Measurements from ENCODE around the gene OR2T1.
"Not testable (repeated sequence)": the region's sequence is repeated elsewhere in the genome, so short reads cannot be mapped to it uniquely, and the experiment has no call there.

Gene OR2T1

DNA sequence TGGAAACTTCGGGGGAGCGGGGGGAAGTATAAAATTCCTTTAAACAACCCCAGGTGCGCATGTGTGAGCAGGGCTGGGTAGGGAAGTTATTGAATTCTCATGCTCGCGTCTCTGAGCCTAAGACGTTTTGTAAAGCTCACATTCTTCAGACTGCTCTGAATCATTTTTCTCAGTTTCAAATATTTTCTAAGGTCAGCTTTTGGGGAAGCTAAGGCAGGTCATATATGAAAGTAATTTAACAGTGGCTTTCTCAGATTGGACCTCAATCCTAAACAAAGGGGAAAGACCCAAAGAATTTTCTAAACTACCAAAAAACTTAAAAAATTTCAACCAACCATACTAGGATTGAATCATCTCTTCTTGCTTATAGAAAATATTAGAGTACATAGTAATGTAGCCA, 32.1 kb downstream of the OR2T1 start:
- DNase-seq (ENCODE audit: low read depth in 2 of 2), result not testable (repeated sequence)

DNA sequence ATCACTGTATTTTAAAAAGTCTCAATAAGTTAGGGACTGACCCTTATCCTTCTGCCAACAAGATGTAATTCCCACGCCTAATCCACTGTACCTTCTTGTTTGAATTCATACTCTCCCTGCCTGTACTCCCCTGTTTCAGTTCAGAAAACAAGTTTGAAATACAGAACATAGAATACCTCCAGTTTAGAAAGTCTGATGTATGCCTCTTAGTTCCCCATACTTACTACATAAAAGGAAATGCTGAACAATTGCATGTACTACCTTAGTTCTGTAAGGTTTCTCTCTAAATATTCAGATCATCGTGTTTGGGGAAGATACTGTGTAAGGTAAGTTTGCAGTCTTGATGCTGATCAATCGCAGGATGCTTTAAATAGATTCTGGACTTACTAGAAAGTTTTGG, 33.5 kb downstream of the OR2T1 start:
- DNase-seq (ENCODE audit: low read depth in 2 of 2), result not testable (repeated sequence)

DNA sequence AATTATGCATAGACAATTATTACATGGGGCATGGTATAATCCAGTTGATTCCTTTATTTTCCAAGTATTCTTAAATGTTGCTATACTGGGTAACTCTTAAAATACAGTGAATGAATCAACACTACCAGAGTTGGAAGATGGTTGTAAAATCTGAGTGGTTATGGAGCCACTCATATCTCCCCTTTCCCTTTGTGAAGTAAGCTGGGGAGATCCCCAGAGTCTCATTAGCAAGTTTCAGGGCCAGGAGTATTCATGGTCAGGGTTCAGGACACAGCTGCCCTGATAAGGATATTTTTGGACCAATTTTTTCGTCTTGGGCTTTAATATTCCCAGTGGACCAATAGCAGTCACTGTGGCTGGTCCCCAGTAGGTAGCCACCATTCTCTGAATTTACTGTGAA, 35.8 kb downstream of the OR2T1 start:
- not testable (repeated sequence) for DNase-seq (ENCODE audit: low read depth in 2 of 2)

DNA sequence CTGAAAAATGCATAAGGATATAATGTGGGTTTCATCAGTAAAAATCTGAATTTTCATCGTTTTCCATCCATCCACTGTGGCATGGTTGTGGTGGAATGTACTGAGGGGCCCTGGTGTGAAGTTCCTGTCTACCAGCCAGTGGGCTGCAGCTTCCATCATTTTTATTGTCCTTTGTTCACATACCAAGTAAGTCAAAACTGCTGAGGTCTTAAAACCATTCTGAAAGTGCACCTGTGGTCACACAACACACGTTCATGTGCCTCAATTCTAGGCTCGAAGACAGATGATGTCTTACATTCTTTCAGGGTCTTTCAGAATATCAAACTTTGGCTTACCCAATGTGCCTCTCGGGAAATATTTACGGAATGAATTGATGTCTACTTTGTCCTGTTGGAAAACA, 36.4 kb downstream of the OR2T1 start:
- not testable (repeated sequence) for DNase-seq (ENCODE audit: low read depth in 2 of 2)

DNA sequence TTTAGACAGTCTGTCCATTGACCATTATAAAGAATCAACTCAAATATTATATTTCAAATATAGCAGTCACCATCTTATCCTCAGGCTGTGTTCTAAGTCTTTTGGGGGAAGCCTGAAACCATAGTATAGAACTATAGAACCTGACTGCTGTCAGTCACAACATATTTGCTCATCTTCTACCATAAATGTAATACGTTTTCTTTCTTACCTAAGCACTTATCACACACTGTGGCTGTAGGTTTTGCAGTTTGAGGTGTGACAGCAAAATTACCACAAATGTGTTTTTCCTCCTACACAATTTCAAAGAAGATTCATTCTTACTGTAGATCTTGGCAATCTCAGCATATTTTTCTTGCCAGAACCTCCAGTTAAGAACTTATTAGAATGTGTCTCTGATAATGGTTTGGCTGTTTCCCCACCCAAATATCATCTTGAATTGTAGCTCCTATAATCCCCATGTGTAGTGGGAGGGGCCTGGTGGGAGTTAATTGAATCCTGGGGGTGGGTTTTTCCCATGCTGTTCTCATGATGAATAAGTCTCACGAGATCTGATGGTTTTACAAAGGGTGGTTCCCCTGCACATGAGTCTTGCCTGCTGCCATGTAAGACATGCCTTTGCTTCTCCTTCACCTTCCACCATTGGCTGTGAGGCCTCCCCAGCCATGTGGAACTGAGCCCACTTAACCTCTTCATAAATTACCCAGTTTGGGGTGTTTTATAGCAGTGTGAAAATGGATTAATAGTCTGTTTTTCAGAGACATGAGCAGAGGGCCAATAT, 39.8 kb downstream of the OR2T1 start:
- DNase-seq (ENCODE audit: low read depth in 2 of 2), result not testable (repeated sequence)

DNA sequence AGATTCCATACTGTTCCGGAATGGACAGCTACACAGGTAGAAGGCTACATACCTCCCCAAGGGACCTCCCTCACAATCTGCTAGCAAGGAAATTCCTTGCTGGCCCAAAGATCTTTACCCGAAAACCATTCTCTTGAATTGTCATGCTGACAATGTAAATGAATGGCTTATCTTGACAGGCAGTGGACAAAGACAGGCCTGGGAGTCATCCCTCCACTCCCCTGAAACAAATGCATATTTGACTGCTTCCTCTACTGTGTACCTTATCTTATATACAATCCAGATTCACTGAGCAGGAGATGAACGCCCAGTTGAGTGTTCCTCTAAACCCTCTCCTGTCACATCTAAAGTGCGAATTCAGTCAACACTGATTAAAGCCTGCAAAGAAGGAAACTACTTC, 41.8 kb downstream of the OR2T1 start:
- not testable (repeated sequence) for DNase-seq (ENCODE audit: low read depth in 2 of 2)

DNA sequence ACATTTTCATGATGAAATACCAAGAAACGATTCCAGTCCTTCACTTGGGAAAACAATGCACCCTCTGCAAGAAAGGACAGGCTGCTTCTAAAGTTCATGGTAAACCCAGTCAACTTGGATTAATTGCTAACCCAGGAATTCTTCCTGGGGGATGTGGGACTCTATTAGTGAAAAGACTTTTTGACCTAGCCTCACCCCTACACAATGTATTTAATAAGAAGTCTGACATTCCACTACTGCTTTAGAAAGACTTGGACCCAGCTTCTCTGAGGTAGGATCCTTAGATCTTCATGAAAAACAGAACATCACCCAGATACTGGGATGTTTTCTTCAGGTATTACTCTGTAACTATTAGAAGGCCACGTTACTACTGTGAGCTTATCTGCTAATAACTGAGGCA, 42.6 kb downstream of the OR2T1 start, which contains the start of gene OR2T2:
Gene OR2T2 (plus strand): TSS at position 239 of the 400 bp plus-strand sequence. CDS start 7,161 bp downstream, outside the sequence.
- DNase-seq (ENCODE audit: low read depth in 2 of 2), result not testable (repeated sequence)

DNA sequence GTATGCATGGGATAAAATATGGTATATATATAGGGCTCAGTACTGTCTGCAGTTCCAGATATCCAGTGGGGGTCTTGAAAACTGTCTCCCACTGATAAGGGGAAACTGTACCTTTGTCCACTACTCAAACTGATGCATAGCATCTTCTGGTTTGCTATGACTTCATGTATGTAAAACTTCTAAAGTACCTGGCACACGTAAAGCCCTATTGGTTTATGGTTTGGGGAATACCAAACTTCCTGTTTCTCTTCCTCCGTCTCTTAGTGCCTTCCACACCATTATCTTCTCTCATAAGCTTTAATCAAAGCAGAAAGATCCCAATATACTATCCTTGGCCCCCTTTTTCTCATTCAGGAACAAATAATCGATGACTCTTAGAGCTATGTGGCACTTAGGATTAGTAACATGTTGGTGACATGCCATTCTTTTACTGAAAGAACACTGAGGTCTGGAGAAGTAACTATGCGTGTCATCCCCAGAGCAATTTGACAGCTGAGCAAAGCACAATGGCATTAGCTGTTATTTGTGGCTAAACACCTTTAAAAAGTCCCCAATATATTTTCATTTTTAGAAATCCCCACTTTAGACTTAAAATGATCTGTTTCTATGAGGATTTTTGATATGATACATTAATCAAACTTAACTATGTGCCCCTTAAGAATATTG, 45.7 kb downstream of the OR2T1 start:
- DNase-seq (ENCODE audit: low read depth in 2 of 2), result not testable (repeated sequence)

DNA sequence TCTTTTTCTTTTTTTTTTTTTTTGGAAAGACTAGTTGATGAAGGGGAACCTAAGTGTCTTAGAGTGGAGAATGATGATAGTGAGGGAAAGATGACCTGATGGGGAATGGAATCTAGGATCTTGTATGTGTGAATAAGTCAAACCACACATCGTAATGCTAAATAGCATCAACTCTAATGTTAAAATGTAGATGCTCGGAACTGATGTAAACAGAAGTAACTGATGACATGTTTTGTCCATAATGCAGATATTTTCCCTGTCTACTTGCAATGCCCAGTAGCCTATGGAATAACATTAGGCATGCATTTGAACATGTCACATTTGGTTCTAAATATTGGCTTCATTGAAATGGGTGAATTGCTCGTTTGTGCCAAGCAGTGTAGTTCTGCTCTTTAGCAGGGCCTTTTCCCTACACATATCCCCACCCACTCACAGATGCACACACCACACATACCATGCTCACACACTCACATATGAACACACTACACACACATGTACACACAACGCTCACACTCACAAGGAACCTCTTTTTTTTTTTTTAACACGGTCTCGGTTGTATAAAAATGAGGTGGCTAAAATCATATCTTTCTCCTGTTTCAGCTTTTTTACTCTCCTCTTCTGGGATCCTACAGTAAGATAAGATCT, 47.1 kb downstream of the OR2T1 start:
- not testable (repeated sequence) for DNase-seq (ENCODE audit: low read depth in 2 of 2)

DNA sequence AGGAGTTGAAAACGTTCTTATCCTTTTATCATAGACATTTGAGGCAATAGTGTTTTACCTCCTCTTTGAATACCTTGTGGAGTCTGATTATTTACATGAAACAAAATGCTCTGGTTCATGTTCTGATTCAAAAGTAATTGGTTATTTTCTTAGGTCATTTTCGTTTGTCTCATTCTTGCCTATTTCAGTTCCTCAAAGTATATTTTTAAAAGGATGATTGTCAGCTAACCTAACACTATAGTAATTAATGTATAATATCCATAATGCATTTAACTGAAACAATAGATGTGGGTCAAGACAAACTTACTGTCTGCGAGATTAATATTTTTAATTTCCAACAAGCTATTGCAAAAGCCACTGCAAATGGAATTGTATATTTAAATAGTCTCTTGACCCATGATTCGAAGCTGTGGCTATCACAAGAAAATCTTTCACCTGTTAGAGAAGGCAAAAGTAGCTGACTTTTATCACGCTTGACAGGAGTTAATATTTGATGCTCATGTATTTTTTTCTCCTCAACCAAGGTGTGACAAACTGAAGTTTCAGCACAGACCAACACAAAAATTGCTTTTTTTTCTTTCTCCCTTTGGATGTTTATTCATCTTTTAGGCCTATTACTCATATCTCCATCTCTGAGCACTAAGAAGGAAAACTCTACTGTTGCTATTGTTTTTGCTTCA, 47.8 kb downstream of the OR2T1 start:
- not testable (repeated sequence) for DNase-seq (ENCODE audit: low read depth in 2 of 2)

DNA sequence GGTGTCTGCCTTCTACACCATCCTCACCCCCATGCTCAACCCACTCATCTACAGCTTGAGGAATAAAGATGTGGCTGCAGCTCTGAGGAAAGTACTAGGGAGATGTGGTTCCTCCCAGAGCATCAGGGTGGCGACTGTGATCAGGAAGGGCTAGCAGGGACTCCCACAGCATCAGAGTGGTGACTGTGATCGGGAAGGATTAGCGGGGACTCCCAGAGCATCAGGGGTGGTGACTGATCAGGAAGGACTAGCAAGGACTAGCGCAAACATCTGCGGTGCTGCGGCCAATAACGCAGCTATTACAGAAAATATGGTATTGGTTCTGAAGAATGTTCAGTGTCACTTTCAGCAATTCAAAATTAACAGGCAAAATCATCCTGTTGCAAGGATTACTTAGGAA, 50.8 kb downstream of the OR2T1 start:
- not testable (repeated sequence) for DNase-seq (ENCODE audit: low read depth in 2 of 2)

DNA sequence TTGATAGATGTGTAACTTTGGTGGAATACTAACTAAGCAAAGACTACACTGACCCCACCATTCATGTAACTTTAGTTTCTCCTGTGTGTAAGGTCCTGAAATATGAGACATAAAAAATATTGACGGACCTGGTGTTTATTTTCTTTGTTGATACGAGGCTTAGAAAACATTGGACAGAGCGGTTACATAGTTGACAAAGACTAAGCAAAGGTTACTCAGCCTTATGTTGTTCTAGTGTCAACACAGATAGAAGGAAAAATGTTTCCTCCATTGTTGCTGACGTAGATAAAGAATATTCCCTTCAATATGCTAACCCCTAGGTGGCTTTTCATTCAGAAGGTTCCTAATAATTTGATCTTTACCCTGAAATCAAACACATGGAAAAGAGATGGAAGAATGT, 52.2 kb downstream of the OR2T1 start:
- DNase-seq (ENCODE audit: low read depth in 2 of 2), result not testable (repeated sequence)

DNA sequence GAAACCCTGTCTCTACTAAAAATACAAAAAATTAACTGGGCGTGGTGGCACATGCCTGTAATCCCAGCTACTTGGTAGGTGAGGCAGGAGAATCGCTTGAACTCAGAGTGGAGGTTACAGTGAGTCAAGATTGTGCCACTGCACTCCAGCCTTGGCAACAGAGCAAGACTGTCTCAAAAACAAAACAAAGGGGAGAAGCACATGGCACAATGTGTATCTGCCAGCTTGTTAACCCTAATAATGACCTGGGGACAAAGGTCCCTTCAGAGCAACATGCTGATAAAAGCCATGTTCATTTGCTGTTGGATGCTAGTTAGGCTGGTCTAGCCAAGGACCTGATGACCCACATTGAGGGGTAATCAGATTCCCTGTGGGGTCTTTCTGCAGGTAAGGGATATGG, 53.8 kb downstream of the OR2T1 start:
- DNase-seq (ENCODE audit: low read depth in 2 of 2), result not testable (repeated sequence)
